GM12891 (cell line): ENCODE data around the gene PADI6.

ENCODE experiments used
- POLR2A ChIP-seq: IDR thresholded peaks from 2 replicates; pipeline ENCODE4 v1.6.1; 2011; ENCODE audit warnings: low read depth, low read length, control low read depth
- POLR2AphosphoS5 ChIP-seq: IDR thresholded peaks from 2 replicates; pipeline ENCODE4 v1.6.1; 2011; ENCODE audit warnings: low read depth, low read length, control low read depth
- SPI1 ChIP-seq: IDR thresholded peaks from 2 replicates; pipeline ENCODE4 v1.6.1; 2011; ENCODE audit warnings: low read depth, low read length, control low read depth
- TAF1 ChIP-seq: IDR thresholded peaks from 2 replicates; pipeline ENCODE4 v1.6.1; 2011; ENCODE audit warnings: low read depth, low read length, control low read depth

- TF ChIP-seq TAF1 (no peak), POLR2AphosphoS5 (no peak), POLR2A (no peak), SPI1 (no peak)
These were observed 68.8 kb downstream of the PADI6 start for GRCh38 chr1:17440827-17441168.
